IPS-15b (cell line): ENCODE measurements around the gene STK36.

Experiments
- H3K27me3 ChIP-seq: one replicate; pipeline ENCODE4 v1.6.1; 2013; ENCODE audit warnings: low read length; ENCODE audit not compliant: control insufficient read depth, insufficient read depth
- H3K36me3 ChIP-seq: one replicate; pipeline ENCODE4 v1.6.1; 2013; ENCODE audit warnings: low read length; ENCODE audit not compliant: control insufficient read depth, insufficient read depth
- H3K4me1 ChIP-seq: one replicate; pipeline ENCODE4 v1.6.1; 2013; ENCODE audit warnings: mild to moderate bottlenecking, low read length; ENCODE audit not compliant: control insufficient read depth, insufficient read depth
- H3K4me3 ChIP-seq: one replicate; pipeline ENCODE4 v1.5.1; 2013; ENCODE audit warnings: low read depth, low read length
- H3K9ac ChIP-seq: one replicate; pipeline ENCODE4 v1.6.1; 2013; ENCODE audit warnings: low read depth, mild to moderate bottlenecking, low read length
- H3K9me3 ChIP-seq: one replicate; pipeline ENCODE4 v1.6.1; 2013; ENCODE audit warnings: mild to moderate bottlenecking, low read length; ENCODE audit not compliant: control insufficient read depth, insufficient read depth

STK36 gene

DNA sequence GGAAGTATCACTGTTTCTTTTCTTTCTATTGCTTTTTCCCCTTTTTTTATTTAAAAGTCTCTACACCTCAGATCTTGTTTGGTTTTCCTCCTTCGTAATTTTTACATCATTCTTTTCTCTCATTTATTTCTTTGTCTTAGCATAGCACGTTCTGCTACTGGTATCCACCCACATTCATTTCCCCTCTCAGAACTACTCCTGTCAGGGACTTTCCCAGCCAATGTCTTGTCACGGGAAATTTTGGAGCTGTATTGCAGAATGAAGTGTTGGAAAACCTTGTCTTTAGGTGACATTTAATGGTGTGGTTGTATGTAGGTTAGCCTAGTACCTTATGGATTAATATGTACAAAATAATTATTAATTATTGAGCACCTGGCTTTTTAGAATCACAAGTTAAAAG, 72.7 kb downstream of the STK36 start:
- H3K9me3 ChIP-seq = no peaks in the 10 kb centered on the region

DNA sequence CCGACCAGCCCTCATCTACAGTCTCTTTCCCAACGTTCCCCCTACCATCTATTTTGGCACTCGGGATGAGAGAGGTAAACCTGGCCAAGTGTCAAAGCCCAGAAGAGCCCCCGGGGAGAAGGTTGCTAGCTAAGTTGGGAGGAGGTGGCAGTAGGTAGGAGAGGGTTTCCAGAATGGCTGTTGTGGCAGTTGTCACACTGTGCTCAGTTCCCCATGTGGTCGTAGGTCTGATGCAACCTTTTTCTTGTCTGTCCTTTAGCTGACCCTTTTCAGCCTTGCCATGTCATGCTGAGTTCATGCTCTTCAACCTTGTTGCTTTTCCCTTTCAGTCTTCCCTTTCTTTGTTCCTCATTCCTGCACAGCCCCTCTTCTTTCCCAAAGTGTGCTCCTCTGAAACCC, 73.3 kb downstream of the STK36 start:
- H3K4me1 ChIP-seq = no peaks in the 10 kb centered on the region
- H3K9ac ChIP-seq = no peak overlapping the region
- H3K9me3 ChIP-seq = no peaks in the 10 kb centered on the region
- peaks cover 42% of the 10 kb centered on the region for H3K36me3 ChIP-seq
- H3K27me3 ChIP-seq = no peaks in the 10 kb centered on the region
- no peak overlapping the region for H3K4me3 ChIP-seq

More for the DNA sequence above, 72.7 kb downstream of the STK36 start:
- H3K9ac ChIP-seq = no peak overlapping the region
- H3K27me3 ChIP-seq = no peaks in the 10 kb centered on the region
- peaks cover 42% of the 10 kb centered on the region for H3K36me3 ChIP-seq
- no peaks in the 10 kb centered on the region for H3K4me1 ChIP-seq
- no peak overlapping the region for H3K4me3 ChIP-seq

DNA sequence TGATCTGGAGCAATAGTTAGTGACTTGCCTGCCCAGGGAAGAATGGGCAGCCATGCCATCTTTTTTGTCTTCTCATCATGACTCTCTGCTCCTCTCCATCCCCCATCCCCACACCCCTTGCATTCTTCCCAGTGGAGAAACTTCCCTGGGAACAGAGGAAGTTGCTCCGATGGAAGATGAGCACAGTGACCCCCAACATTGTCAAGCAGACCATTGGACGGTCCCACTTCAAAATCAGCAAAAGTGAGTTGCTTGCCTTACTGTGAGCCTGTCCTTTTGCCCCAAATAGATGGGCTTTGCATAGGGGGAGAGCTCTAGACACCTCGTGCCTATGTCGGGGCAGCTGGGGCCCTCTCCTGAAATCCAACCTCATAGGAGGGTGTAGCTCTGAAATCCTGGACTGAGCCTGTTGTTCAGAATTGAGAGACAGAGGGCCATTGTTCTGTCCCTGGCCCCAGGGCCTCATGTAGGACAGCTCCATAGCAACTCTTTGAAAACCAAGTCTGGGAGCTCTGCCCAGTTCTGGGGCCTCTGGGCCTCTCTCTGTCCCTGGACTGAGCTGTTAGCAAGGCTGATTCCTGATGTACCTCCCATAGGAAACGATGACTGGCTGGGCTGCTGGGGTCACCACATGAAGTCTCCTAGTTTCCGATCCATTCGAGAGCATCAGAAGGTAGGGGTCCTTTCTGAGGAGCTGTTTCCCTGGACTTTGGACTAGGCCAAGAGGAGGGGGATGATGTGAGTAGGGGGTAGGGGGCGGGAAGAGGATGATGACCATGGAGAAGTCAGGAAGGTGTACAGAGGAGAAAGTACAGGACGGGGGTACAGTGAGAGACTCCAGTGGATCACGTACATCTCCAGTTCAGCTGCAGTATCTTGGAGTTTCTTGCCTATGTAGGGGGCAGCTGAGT, 73.9 kb downstream of the STK36 start:
- H3K9ac ChIP-seq = no peak overlapping the region
- H3K4me1 ChIP-seq = no peaks in the 10 kb centered on the region
- no peak overlapping the region for H3K4me3 ChIP-seq
- H3K27me3 ChIP-seq = no peaks in the 10 kb centered on the region
- no peaks in the 10 kb centered on the region for H3K9me3 ChIP-seq
- peaks cover 44% of the 10 kb centered on the region for H3K36me3 ChIP-seq

DNA sequence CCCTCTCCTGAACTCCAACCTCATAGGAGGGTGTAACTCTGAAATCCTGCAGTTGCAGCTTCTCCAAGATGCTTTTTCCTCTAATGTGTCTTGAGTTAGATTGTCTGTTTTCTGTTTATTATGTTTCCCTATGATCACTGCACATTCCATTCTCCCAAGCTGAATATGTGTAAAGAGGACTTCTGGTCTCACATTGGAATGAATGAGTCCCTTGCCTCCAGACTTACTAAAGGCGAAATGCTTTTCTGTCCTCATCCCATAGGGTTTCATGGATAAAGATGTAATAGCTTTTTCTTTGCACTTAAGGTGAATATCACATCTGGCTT, 74.5 kb downstream of the STK36 start:
- Histone ChIP-seq H3K36me3 (peaks cover 44% of the 10 kb centered on the region), H3K9me3 (no peaks in the 10 kb centered on the region), H3K4me1 (no peaks in the 10 kb centered on the region), H3K4me3 (no peak overlapping the region), H3K27me3 (no peaks in the 10 kb centered on the region), H3K9ac (no peak overlapping the region)

DNA sequence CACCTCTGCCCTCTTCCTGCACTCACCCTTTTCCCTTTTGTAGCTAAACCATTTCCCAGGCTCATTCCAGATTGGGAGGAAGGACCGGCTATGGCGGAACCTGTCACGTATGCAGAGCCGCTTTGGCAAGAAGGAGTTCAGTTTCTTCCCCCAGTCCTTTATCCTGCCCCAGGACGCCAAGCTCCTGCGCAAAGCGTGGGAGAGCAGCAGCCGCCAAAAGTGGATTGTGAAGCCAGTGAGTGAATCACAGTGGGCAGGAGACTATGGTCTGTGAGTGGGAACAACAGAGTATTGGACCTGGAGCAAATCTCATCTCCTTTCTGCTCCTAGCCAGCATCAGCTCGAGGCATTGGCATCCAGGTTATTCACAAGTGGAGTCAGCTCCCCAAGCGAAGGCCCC, 75.1 kb downstream of the STK36 start:
- H3K27me3 ChIP-seq = no peaks in the 10 kb centered on the region
- no peak overlapping the region for H3K9ac ChIP-seq
- H3K36me3 ChIP-seq = peaks cover 43% of the 10 kb centered on the region
- no peaks in the 10 kb centered on the region for H3K4me1 ChIP-seq
- no peaks in the 10 kb centered on the region for H3K9me3 ChIP-seq
- no peak overlapping the region for H3K4me3 ChIP-seq

DNA sequence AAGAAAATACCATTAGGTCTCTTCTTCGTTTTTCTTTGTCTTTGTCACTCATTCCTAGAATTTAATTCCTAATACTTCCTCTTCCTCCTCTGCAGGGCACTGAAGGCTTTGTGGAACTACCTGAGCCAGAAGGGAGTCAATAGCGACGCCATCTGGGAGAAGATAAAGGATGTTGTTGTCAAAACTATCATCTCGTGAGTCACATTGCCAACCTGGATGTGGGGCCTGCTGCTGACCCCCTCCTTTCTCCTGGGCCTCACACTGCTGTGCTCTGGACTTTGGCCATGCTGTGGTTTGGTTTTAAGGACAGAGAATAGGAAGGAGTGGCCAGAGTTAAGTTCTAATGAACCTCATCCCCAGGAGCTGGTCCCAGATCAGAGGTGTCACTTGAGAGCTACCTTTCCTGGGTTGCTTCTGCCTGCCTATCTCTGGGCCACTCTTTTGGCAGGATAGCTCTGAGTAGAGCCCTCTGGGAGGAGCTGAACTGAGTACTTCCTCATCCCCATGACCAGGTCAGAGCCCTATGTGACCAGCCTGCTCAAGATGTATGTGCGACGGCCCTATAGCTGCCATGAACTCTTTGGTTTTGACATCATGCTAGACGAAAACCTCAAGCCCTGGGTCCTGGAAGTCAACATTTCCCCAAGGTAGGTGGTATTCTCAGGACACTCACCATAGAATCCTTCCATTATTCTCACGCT, 77.0 kb downstream of the STK36 start:
- Histone ChIP-seq H3K27me3 (no peaks in the 10 kb centered on the region), H3K4me1 (no peaks in the 10 kb centered on the region), H3K36me3 (peaks cover 48% of the 10 kb centered on the region), H3K9ac (no peak overlapping the region), H3K9me3 (no peaks in the 10 kb centered on the region), H3K4me3 (no peak overlapping the region)
